ENCODE measurements around the gene SMYD1. TPM values are rescaled to one million over a fixed set of nuclear protein-coding genes. Genes with fewer than 3 reads are reported as not detected.

The SMYD1 gene
- polyA plus RNA-seq, 1 donor from 2014 or later, result not detected

DNA sequence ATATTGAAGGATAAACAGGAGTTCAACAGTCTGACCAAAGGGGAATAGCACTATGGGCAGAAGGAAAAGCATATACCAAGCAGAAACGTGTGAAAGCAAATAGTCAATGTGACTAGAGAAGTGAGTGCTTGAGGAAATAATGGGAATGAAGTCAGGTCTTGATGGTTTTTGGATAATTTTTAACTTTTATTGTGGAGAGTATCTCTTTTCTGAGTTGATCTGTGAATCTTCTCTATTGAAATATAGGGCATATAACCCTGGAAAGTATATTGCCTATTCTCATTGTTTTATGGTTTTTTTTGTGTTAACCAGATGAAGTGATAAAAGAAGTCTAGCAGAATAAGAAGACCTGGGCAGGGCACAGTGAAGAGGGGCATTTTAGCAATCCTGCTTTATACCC lies 76.6 kb downstream of the SMYD1 start:
- no peak overlapping the region for H2AFZ ChIP-seq (ENCODE audit: low read depth, low read length)
- H3F3A ChIP-seq (ENCODE audit: insufficient read depth, low read length, poor library complexity, severe bottlenecking), result no peaks in the 10 kb centered on the region
- no peaks in the 10 kb centered on the region for H3K27me3 ChIP-seq (ENCODE audit: insufficient read depth, low read depth, low read length)
- no peak overlapping the region for H3K4me2 ChIP-seq (ENCODE audit: low read length)
- H3K36me3 ChIP-seq (ENCODE audit: insufficient read depth, low read length), result no peaks in the 10 kb centered on the region
- TF ChIP-seq, protein P1, sequence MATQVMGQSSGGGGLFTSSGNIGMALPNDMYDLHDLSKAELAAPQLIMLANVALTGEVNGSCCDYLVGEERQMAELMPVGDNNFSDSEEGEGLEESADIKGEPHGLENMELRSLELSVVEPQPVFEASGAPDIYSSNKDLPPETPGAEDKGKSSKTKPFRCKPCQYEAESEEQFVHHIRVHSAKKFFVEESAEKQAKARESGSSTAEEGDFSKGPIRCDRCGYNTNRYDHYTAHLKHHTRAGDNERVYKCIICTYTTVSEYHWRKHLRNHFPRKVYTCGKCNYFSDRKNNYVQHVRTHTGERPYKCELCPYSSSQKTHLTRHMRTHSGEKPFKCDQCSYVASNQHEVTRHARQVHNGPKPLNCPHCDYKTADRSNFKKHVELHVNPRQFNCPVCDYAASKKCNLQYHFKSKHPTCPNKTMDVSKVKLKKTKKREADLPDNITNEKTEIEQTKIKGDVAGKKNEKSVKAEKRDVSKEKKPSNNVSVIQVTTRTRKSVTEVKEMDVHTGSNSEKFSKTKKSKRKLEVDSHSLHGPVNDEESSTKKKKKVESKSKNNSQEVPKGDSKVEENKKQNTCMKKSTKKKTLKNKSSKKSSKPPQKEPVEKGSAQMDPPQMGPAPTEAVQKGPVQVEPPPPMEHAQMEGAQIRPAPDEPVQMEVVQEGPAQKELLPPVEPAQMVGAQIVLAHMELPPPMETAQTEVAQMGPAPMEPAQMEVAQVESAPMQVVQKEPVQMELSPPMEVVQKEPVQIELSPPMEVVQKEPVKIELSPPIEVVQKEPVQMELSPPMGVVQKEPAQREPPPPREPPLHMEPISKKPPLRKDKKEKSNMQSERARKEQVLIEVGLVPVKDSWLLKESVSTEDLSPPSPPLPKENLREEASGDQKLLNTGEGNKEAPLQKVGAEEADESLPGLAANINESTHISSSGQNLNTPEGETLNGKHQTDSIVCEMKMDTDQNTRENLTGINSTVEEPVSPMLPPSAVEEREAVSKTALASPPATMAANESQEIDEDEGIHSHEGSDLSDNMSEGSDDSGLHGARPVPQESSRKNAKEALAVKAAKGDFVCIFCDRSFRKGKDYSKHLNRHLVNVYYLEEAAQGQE (IDR thresholded peaks at IDR 0.05; ENCODE audit: borderline replicate concordance), result no peak
- TF ChIP-seq TAF1 (IDR thresholded peaks at IDR 0.05; ENCODE audit: low read depth) (no peak), RAD21 (conservative IDR thresholded peaks at IDR 0.05) (no peak), CTCF (IDR thresholded peaks at IDR 0.05; ENCODE audit: poor library complexity, severe bottlenecking) (no peak), EP300 (conservative IDR thresholded peaks at IDR 0.05; ENCODE audit: poor library complexity, severe bottlenecking) (no peak), EZH2 (IDR thresholded peaks at IDR 0.05; ENCODE audit: borderline replicate concordance, insufficient read depth, low read length, poor library complexity, severe bottlenecking) (no peak), SMC3 (conservative IDR thresholded peaks at IDR 0.05; ENCODE audit: poor library complexity) (no peak), POLR2AphosphoS5 (IDR thresholded peaks at IDR 0.05) (no peak)
- H4K20me1 ChIP-seq (ENCODE audit: insufficient read depth), result no peaks in the 10 kb centered on the region
- H3K9ac ChIP-seq (ENCODE audit: low read length), result no peak overlapping the region
- no peak overlapping the region for H3K4me3 ChIP-seq (ENCODE audit: low read length)
- H3K9me3 ChIP-seq (ENCODE audit: low read length), result no peaks in the 10 kb centered on the region
- H3K79me2 ChIP-seq (replicated peaks; ENCODE audit: insufficient read depth, low read length), result no peaks in the 10 kb centered on the region
- H3K27ac ChIP-seq (ENCODE audit: low read length), result no peak overlapping the region
- no peaks in the 10 kb centered on the region for H3K9me2 ChIP-seq (ENCODE audit: insufficient read depth, low read length)

DNA sequence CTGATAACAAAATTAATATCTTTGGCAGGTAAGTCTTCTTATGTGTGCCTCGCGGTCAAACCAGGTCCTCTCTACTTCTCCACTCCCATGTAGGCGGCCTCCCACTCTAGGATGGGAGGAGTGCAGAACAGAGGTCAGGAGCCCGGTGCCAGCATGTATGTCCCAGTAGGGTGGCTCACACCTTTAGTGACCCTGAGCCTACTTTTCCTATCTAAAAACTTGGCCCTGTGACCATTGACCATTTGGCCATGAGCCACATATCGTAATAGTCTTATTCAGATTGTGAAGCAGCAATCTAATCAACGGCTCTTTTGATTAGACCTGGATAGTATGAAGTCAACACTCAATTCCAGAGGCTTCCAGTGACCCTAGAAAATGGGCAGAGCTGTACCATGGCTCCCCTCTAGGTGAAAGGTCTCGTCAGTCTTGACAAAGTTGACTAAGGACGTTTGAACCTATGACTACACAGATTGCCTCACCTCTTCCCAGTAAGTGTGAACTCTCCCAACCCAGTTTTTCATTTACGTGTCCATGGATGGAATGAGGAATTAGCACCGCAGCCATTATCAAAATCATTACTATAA lies 77.4 kb downstream of the SMYD1 start:
- H3K36me3 ChIP-seq (ENCODE audit: insufficient read depth, low read length), result no peaks in the 10 kb centered on the region
- H3K27me3 ChIP-seq (ENCODE audit: insufficient read depth, low read depth, low read length), result no peaks in the 10 kb centered on the region
- H2AFZ ChIP-seq (ENCODE audit: low read depth, low read length), result no peak overlapping the region
- TF ChIP-seq SMC3 (conservative IDR thresholded peaks at IDR 0.05; ENCODE audit: poor library complexity), result no peak
- TF ChIP-seq EZH2 (IDR thresholded peaks at IDR 0.05; ENCODE audit: borderline replicate concordance, insufficient read depth, low read length, poor library complexity, severe bottlenecking), result no peak
- TF ChIP-seq EP300 (conservative IDR thresholded peaks at IDR 0.05; ENCODE audit: poor library complexity, severe bottlenecking), result no peak
- no peak for TF ChIP-seq MXI1 (conservative IDR thresholded peaks at IDR 0.05; ENCODE audit: poor library complexity, severe bottlenecking)
- TF ChIP-seq, protein P1 (IDR thresholded peaks at IDR 0.05; ENCODE audit: borderline replicate concordance), result no peak
- TF ChIP-seq TAF1 (IDR thresholded peaks at IDR 0.05; ENCODE audit: low read depth), result no peak
- no peak for TF ChIP-seq POLR2AphosphoS5 (IDR thresholded peaks at IDR 0.05)
- no peak for TF ChIP-seq CTCF (IDR thresholded peaks at IDR 0.05; ENCODE audit: poor library complexity, severe bottlenecking)
- no peak for TF ChIP-seq RAD21 (conservative IDR thresholded peaks at IDR 0.05)
- H3K9ac ChIP-seq (ENCODE audit: low read length), result no peak overlapping the region
- H3K4me2 ChIP-seq (ENCODE audit: low read length), result no peak overlapping the region
- no peaks in the 10 kb centered on the region for H3K9me2 ChIP-seq (ENCODE audit: insufficient read depth, low read length)
- no peaks in the 10 kb centered on the region for H3K9me3 ChIP-seq (ENCODE audit: low read length)
- no peaks in the 10 kb centered on the region for H3K79me2 ChIP-seq (replicated peaks; ENCODE audit: insufficient read depth, low read length)
- H3F3A ChIP-seq (ENCODE audit: insufficient read depth, low read length, poor library complexity, severe bottlenecking), result no peaks in the 10 kb centered on the region
- no peaks in the 10 kb centered on the region for H4K20me1 ChIP-seq (ENCODE audit: insufficient read depth)
- H3K4me3 ChIP-seq (ENCODE audit: low read length), result no peak overlapping the region
- H3K27ac ChIP-seq (ENCODE audit: low read length), result no peak overlapping the region

Data from neural cell (in vitro differentiated cells).